Adrenal gland (tissue), 5 donors: ENCODE results near the gene COX14.

ENCODE experiments used
- POLR2A ChIP-seq, 2 donors: fragments of 450-650 bp; IDR thresholded peaks; one replicate each; pipeline ENCODE4 v1.6.1; 2017; ENCODE audit warnings: antibody characterized with exemption in 2 of 2, mild to moderate bottlenecking in 2 of 2, moderate library complexity in 1 of 2
- TF ChIP-seq, protein P1 (sequence below), 6 experiments: fragments of 450-650 bp in 4 of 6; fragments of 200-600 bp in 2 of 6; sonication (generic) in 1 of 6; IDR thresholded peaks; 1 replicate in 5 of 6; 2 replicates in 1 of 6; pipeline versions ENCODE4 v1.5.1 to v1.8.0; 2016 to 2021; ENCODE audit warnings: antibody characterized with exemption in 6 of 6, mild to moderate bottlenecking in 2 of 6, moderate library complexity in 1 of 6
- donor health status: DM: no; HTN: no; CAD: no.

DNA sequence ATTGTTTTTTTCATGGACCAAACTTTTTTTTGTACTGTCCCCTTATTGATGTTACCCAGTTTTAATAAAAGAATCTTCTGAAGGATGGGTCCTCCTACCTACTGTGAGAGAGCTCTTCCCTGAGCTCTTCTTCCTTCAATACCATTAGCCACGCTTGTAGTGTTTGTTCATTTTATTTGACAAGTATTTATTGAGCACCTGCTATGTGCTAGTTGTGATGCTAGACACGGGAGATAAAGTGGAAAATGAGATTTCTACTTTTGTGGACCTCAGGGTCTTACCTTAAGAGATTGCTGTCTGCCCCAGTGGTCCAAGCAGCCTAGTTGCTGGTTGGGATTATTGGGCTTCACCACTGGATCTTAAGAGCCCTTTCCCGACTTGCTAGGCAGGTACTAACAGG is 11.5 kb upstream of the COX14 start:
- TF ChIP-seq, protein P1, sequence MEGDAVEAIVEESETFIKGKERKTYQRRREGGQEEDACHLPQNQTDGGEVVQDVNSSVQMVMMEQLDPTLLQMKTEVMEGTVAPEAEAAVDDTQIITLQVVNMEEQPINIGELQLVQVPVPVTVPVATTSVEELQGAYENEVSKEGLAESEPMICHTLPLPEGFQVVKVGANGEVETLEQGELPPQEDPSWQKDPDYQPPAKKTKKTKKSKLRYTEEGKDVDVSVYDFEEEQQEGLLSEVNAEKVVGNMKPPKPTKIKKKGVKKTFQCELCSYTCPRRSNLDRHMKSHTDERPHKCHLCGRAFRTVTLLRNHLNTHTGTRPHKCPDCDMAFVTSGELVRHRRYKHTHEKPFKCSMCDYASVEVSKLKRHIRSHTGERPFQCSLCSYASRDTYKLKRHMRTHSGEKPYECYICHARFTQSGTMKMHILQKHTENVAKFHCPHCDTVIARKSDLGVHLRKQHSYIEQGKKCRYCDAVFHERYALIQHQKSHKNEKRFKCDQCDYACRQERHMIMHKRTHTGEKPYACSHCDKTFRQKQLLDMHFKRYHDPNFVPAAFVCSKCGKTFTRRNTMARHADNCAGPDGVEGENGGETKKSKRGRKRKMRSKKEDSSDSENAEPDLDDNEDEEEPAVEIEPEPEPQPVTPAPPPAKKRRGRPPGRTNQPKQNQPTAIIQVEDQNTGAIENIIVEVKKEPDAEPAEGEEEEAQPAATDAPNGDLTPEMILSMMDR (IDR thresholded peaks at IDR 0.05): no peak
- TF ChIP-seq POLR2A (IDR thresholded peaks at IDR 0.05): no peak
